ENCODE data around the gene HELQ.
"Not testable (repeated sequence)": the region's sequence is repeated elsewhere in the genome, so short reads cannot be mapped to it uniquely, and the experiment has no call there.

Gene HELQ, protein sequence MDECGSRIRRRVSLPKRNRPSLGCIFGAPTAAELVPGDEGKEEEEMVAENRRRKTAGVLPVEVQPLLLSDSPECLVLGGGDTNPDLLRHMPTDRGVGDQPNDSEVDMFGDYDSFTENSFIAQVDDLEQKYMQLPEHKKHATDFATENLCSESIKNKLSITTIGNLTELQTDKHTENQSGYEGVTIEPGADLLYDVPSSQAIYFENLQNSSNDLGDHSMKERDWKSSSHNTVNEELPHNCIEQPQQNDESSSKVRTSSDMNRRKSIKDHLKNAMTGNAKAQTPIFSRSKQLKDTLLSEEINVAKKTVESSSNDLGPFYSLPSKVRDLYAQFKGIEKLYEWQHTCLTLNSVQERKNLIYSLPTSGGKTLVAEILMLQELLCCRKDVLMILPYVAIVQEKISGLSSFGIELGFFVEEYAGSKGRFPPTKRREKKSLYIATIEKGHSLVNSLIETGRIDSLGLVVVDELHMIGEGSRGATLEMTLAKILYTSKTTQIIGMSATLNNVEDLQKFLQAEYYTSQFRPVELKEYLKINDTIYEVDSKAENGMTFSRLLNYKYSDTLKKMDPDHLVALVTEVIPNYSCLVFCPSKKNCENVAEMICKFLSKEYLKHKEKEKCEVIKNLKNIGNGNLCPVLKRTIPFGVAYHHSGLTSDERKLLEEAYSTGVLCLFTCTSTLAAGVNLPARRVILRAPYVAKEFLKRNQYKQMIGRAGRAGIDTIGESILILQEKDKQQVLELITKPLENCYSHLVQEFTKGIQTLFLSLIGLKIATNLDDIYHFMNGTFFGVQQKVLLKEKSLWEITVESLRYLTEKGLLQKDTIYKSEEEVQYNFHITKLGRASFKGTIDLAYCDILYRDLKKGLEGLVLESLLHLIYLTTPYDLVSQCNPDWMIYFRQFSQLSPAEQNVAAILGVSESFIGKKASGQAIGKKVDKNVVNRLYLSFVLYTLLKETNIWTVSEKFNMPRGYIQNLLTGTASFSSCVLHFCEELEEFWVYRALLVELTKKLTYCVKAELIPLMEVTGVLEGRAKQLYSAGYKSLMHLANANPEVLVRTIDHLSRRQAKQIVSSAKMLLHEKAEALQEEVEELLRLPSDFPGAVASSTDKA

DNA sequence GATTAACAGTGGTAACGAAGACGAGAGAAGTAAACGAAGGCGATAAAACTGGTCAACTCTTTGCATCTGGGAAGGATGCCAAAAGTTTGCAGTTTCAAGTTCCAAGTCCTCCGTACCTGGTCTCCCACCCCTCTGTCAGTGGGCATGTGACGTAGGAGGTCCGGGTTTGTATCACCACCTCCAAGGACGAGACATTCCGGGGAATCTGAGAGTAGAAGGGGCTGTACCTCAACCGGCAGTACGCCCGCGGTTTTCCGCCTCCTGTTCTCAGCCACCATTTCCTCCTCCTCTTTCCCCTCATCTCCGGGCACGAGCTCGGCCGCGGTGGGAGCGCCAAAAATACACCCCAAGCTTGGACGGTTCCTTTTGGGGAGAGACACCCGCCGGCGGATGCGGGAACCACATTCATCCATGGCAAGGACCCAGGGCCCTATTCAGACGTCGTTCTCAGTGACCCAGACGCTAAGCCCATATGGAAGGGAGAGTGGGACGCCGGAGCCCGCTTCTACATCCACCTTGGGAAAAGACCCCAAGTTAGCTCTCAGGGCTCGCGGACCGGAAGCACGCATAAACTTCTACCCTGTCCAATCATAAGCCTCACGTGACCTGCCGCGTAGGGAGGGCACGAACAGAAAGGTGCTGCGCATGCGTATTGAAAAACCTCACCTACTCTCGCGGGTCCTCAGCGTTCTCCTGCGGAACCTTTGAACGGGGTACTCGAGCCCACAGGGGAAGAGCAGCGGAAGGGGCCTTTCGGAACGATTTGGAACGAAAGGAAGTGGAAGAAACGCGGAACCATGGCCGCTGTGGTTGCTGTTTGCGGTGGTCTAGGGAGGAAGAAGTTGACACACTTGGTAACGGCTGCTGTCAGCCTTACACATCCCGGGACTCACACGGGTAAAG lies at the start of gene HELQ, which contains the start of gene MRPS18C:
HELQ (minus strand) TSS at position 543 of the 903 bp plus-strand sequence; CDS start at position 413, 130 bp downstream.
MRPS18C (plus strand) TSS at position 778 of the 903 bp plus-strand sequence; CDS start at position 798, 20 bp downstream.
- peak; percentile 78 to 94 for DNase-seq

DNA sequence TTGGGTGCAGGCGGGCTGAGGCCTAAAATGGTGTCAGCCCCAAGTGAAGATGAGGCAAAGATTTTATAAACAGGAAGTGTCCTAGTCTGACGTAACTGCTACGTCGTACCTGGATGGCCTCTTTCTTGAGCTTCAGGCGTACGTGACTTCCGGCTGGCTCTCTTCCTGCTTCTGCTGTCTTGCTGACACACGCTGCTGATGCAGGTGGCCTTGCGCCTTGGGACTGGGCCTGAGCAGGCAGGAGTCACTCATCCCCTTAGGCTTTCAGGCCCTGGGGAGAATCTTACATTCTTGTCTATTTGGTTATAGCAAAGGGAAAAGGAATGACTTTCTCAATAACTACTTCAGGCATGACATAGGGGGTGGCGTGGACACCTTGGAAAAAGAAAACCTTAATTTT lies 49.4 kb upstream of the HELQ start:
- DNase-seq, result no peak

DNA sequence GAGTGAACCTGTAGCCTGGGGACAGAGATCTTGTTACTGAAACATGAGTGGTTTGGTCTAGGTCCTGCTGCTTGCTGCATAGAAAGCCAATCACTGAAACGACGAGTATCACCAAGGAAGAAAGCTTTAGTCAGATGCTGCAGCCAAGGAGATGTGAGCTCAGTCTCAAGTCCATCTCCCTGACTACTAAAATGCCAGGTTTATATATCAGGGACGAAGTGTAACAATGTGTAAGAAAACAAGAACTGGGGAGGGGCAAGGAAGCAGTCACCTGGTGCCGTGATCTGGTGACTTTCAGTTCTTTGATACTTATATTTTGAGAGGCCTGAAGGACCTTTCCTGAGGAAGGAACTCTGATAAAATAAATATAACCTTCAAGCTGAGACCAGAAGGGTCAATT lies 48.9 kb upstream of the HELQ start:
- no peak for DNase-seq

DNA sequence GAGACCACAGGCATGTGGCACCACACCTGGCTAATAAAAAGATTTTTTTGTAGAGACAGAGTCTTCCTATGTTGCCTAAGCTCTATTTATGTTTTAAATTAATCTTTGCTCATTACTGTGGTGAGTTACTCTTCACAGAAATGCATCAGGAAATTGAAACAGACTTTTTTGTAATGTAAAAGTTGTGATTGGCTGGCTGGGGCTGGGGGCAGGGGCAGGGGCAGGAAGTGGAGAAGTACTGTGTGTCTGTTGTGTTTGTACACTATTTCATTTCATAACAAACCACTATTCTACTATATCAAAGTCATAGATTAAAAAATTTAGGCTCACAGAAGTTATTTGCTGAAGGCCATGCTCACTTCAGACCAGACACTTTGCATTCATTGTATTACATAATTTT lies 48.4 kb upstream of the HELQ start:
- DNase-seq, result no peak

GRCh38 chr4:83501671-83502070 lies 46.0 kb upstream of the HELQ start:
- DNase-seq, result not testable (repeated sequence)

- DNase-seq, result no peak
Observed at GRCh38 chr4:83498187-83498586, 42.6 kb upstream of the HELQ start.

DNA sequence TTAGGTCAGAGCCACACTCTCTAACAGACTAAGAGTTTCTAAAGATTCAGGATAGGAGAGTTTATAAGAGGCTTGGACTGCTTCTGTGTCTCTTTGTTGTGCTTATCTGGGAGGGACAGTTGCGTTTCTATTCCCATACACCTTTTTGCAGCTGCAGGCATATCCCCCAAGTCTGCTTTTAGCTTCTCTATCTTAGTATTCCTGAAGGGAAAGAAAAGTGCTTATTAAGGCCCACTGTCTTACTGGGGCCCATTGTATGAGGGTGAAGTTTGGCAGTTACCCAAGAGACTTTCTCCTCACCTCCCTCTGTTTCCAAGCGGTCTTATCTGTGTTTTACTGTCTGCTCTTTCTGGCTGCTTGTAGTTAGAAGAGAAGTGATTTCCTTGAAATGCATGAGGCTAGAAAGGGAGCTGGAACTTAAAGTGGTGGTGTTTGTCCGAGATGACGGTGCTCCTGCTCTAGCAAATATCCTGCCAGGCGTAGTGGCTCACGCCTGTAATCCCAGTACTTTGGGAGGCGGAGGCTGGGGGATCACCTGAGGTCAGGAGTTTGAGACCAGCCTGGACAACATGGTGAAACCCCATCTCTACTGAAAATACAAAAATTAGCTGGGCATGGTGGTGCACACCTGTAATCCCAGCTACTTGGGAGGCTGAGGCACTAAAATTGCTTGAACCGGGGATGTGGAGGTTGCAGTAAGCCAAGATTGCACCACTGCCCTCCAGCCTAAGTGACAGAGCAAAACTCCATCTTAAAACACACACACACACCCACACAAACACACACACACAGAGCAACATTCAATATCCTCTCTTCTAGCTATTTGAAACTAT lies 40.7 kb upstream of the HELQ start:
- DNase-seq, result not testable (repeated sequence)

GRCh38 chr4:83490876-83491450 lies 35.3 kb upstream of the HELQ start:
- DNase-seq, result no peak

DNA sequence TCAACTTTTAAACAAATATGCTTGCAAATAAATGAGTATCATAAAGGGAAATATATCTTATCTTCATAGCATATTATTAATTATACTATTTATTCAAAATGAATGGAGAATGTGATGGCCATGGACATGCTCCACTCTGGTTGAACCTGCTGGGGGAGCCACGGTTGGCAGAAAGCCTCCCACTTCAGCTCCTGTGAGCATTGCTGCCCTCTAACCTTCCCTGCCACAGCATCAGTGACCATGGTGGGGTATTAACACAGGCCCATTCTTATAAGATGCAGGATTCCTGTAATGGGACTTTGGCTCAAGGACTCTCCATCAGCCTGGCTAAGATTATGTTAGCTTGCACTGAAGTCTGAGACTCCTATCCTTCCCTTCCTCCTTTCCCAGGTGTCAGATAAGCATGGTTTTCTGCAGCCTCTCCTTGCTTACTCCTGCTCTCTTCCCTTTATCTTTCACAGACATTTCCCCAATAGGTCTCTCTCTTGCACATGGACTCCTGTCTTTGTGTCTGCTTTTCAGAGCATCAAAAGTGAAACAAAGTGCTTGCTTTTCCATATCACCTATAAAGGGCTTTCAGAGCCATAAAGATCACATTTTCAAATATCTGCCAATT lies 34.2 kb upstream of the HELQ start:
- DNase-seq, result no peak

- DNase-seq, result no peak
Observed at GRCh38 chr4:83486457-83487129, 31.0 kb upstream of the HELQ start.

- DNase-seq, result peak; percentile 75 to 79
Observed at GRCh38 chr4:83484500-83485461, 29.2 kb upstream of the HELQ start, which contains the start of gene ABRAXAS1. Gene ABRAXAS1 (minus strand): TSS chr4:83485100. CDS start chr4:83485072, 28 bp downstream.

DNA sequence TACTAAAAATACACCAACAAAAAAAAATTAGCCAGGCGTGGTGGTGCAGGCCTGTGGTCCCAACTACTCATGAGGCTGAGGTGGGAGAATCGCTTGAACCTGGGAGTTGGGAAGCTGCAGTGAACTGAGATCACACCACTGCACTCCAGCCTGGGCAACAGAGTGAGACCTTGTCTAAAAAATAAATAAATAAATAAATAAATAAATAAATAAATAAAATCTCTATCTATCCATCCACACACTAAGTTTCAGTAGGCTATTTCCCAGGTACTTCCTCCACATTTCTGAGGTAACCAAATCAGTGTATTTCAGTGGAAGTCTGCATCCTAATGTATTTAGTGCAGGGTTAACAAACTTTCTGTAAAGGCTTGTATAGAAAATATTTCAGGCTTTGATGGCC lies 18.3 kb upstream of the HELQ start:
- no peak for DNase-seq

DNA sequence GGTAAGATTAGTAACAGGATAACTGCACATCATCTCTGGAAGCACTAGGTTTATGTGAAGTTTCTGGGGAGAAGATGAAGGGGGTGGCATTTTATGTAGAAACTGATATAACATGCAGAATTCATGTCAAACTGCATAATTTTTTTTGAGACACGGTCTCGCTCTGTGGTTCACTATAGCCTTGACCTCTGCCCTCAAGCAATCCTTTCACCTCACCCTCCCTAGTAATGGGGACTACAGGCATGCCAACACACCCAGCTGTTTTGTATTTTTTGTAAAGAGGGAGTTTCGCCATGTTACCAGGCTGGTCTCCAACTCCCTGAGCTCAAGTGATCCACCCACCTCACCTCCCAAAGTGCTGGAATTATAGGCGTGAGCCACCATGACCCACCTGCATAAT lies 17.8 kb upstream of the HELQ start:
- DNase-seq, result no peak

- no peak for DNase-seq
Observed at GRCh38 chr4:83456184-83456501, 520 bp upstream of the HELQ start.

DNA sequence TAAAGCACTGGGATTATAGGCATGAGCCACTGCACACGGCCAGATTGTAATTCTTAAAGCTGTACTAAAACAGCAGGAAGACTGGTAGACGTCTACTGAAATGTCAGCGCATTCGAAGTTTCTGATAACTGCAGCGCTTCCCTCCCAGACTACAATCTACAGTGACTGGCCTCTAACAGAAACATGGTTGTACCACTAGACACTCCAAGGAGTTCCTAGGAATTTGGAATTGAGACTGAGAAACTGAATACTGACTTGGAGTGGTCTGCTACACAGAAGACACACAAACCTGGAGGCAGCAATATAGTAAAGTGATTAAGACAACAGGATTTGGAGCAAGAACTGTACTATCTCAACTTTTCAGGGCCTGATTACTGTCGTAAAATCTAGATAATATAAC lies 937 bp downstream of the HELQ start:
- no peak for DNase-seq

DNA sequence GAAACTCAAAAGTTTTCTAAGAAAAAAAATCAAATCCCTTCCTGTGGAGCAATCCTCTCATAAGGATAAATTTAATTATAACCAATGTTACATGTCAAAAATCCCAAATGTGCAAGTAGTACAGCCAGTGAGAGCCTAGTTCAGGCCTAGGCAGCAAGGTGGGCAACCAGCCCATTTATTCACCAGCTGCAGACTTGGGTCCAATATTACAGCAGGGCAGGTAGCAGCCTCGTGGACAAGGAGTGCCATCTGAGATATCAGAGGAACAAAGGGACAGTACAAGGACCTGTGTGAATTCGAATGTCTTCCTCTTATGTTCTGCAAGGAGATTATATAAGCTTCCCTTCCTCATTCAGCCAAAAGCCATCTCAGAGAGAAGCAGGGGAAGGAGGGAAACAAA lies 6.6 kb downstream of the HELQ start:
- no peak for DNase-seq

DNA sequence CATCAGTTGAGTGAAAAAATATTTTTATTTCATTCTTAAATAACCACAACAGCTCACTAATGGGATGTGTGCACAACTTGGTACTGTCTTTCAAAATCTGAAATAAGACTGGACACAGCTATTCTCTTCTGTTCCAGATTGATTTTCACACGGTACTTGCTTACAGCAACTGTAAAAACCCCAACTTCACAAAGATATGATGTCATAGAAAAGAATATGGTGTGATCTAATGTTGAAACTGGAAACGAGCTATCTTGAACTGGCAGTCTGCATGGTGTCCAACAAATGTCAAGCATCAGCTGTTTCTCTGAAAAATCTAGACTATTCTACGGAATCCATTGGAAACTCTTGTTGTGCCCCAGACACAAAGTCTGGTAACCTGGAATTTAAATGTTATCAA lies 14.7 kb downstream of the HELQ start:
- DNase-seq, result no peak

DNA sequence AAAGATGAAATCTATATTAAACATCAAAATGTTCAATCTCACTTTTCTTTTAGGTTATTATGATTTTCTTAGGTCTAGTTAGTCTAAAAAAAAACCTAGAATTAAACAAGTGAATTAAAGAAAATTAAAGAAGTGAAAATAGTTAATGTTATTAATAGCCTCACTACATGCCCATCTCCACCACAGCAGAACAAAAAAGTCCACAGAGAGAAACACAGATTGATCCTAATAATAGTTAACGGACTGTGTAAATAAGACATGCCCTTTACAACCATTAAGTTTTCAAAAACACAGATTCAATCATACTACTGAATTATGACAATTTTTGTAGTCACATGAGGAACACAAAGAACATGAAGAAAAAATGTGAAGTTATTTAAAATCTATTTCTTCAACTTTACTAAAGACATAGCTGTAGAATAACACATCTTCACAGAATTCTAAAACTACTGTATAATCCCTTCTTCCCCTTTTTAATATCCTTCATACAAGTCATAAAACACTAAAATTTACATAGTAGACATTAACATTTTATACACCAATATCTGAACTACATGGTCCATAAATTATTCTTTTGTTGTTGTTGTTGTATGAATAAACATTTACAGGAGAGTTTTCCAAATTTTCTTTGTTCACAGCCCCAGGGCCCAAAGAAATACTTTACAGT lies 15.3 kb downstream of the HELQ start:
- DNase-seq, result no peak
